ENCODE data around the gene SGCA.

DNA sequence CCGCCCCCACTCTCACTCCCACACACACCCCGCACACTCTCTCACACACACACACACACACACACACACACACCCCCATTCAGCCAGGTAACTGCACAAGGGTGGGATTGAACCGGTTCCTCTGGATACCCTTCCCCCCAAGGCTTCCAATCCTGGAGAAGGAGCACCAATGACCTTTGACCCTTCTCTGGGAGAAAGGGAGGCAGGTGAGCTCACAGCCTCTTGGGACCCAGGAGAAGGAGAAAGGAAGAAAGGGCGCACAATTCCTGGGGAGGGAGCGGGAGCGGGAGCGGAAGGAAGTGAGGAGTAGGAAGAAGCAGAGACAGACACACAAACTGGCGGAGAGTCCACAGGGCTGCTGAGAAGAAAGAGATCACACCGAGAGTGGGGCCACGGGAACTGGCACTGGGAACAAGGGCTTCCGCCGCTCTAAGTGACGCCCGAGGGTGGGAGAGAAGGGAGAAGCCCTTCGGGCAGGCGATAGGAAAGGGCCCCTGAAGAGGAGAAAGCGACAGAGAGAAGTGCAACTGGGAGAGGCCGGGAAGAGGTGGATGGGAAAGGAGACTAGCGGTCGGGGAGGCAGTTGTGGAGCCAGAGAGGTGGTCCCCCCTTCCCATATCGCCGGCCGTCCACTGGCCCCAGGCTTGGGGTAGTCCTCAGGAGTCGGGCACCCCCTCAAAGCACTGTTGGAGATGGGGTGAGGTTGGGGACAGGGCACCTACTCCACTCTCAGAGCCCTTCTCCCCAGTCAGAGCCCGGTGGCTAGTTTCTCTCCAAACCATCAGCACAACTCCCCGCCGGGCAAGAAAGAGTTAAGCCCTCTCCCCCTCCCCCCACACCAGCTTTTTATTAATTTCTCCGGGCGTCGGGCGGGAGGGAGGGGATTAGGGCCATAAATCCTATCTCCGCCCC, 37.1 kb upstream of the SGCA start:
- TF ChIP-seq, protein P1, sequence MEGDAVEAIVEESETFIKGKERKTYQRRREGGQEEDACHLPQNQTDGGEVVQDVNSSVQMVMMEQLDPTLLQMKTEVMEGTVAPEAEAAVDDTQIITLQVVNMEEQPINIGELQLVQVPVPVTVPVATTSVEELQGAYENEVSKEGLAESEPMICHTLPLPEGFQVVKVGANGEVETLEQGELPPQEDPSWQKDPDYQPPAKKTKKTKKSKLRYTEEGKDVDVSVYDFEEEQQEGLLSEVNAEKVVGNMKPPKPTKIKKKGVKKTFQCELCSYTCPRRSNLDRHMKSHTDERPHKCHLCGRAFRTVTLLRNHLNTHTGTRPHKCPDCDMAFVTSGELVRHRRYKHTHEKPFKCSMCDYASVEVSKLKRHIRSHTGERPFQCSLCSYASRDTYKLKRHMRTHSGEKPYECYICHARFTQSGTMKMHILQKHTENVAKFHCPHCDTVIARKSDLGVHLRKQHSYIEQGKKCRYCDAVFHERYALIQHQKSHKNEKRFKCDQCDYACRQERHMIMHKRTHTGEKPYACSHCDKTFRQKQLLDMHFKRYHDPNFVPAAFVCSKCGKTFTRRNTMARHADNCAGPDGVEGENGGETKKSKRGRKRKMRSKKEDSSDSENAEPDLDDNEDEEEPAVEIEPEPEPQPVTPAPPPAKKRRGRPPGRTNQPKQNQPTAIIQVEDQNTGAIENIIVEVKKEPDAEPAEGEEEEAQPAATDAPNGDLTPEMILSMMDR (CRISPR knock-in tag; IDR thresholded peaks at IDR 0.05): no peak
- TF ChIP-seq TAF1 (CRISPR knock-in tag; IDR thresholded peaks at IDR 0.05) (no peak), IKZF1 (IDR thresholded peaks at IDR 0.05) (no peak), EZH2 (conservative IDR thresholded peaks at IDR 0.05; ENCODE audit: low read depth, low read length) (peak; percentile 73; the same call in 1 of the 2 replicates), FOXC1 (CRISPR knock-in tag; IDR thresholded peaks at IDR 0.05; ENCODE audit: borderline replicate concordance) (no peak), POLR2A (IDR thresholded peaks at IDR 0.05; ENCODE audit: insufficient read depth in 1 of 2, low read depth in 2 of 2, low read length in 2 of 2) (no peak), STAT6 (CRISPR knock-in tag; IDR thresholded peaks at IDR 0.05; ENCODE audit: borderline replicate concordance) (no peak), POLR2AphosphoS2 (IDR thresholded peaks at IDR 0.05; ENCODE audit: low read depth, low read length) (no peak), TBL1XR1 (IDR thresholded peaks at IDR 0.05; ENCODE audit: borderline replicate concordance, low read length, partially characterized antibody) (no peak)
